Stimulated activated CD8-positive, alpha-beta memory T cell treated with anti-CD3 and anti-CD28 coated beads, Interleukin-4, amount 100 ng/mL, for 4 hours (primary cell): ENCODE results near the gene SMARCA1.

Experiments used
- DNase-seq, 2 donors: peaks; one replicate each; pipeline ENCODE4 v3.0.0-alpha.2; 2020; ENCODE audit warnings: low read depth in 2 of 2, low spot score in 1 of 2

SMARCA1 gene

DNA sequence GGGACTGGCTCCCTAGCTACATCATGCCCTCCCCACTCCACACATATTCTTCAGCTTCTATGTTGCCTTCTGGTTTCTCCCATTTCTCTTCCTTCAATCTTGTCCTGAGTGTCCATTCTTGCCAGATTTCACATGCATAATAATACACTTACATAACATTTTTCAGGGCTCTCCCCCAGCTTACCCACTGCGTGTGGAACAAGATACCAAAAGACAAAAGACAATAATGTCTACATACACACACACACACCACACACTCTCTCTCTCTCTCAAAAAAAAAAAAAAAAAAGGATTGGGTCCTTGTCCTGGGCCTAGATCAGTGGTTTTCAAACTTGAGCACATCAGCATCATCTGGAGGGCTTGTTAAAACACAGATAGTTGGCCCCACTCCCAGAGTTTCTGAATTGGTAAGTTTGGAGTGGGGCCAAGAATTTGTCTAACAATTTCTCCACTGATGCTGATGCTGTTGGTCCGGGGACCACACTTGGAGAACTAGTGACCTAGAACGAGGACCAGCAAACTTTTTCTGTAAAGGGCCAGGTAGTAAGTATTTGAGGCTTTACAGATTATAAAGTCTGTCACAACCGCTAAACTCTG, 6.5 kb upstream of the SMARCA1 start:
- no peak for DNase-seq

DNA sequence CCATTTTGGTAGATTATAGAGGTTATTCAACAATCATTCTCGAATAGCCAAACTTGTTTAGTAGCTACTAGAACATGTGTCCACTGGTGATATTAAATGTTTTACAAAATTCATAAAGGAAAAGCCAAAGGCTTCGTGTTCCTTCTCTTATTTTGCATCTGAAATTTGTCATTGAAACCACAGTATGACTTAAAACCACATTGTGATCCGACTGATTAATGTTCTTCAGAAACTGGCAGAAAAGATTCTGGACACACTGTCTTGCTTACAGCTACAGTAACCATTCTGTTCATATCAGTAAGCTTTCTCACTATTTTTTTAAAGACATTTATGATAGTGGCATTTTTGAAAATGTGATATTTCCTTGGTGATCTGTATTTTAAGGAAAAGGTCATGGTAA, 2.6 kb upstream of the SMARCA1 start:
- DNase-seq: no peak

DNA sequence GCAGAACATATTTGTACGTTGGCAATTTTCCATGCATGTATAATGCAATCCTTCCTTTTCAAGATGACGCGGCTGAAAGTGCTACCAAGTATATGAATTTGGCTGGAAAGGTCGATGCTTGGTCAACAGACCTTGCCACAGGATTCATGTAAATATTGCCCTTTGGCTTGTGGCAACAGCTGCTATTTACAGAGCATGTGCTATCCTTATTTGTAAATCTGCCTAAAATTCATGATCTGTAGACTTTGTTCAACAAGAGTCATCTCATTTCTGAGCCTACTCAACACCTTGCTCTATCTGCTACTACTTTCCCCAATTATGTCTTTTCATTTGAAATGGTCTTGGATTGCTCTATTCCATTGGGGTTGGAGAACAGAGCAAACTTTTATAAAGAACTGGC, 1.9 kb upstream of the SMARCA1 start:
- no peak for DNase-seq

DNA sequence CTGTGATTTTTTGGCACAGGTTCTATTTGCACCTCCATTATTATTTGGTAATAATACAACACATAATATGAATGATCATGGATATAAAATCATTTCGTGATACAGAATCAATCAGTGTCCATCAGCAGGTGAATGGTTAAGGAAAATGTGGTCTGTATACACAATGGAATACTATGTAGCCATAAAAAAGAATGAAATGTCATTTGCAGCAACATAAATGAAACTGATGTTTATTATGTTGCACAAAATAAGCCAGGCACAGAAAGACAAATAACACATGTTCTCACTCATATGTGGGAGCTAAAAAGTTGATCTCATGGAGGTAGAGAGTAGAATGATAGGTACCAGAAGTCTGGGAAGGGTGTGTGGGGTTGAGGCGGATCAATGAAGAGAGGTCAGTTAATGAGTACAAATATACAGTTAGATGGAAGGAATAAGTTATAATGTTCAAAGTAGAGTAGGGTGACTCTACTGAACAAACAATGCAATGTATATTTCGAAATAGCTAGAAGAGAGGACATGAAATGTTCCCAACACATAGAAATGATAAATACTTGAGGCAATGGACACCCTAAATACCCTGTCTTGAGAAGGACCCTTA, 1.1 kb upstream of the SMARCA1 start:
- DNase-seq: no peak

DNA sequence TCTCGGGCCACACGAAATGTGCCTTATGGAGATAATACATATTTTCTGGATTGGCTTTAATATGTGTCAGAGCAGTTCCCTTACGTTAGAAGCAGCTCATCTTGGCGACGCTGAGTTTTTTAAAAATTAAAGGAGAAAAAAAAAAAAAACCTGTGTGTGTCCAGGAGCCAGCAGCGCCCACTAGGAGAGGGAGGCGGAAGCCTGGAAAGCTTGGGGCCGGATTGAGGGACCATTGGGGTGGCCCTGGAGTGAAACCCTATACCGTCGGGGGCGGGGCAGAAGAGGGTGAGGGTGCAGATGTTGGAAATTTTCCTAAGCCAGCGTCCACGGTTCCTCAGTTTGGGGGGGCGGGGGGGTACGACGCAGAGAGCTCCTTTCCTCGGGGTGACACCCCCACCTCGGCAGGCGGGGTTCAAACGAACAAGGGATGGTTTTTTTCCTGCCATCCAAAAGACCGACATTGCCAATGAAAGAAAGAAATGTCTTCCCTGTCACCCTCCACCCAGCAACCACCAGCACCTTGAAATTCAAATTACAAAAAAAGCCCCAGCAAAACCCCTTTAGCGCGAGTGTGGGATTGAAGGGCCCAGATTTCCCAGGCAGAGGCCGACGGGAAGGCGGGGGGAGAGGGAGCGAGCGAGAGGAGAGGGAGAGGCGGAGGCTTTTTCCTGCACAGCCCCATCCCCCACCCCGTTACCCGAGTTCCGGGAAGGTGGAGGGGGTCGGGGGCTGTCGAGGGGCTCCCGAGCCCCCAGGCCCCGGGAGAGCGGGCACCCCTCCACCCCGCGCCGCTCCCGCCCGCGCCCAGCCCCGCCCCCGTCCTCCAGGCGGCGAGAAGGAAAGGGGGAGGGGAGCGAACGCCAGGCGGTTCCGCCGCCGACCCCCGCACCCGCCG, 859 bp downstream of the SMARCA1 start:
- no peak for DNase-seq

DNA sequence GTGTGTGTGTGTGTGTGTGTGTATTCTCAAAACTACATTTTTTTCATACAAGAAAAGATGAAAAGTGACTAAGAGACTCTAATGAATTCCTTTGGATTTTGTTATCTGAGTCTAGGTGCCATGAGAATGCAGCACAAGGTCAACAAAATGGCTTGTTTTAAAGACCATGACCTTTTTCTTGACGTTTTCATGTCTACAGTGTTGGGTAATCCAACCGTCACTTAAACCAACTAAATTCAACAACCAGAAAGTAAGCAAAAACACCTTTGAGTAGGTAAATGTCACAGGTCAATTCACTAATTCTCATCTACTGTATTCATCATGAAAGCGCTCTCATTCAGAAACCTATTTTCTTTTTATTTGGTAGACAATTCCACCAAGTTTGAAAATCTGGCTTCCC, 3.1 kb downstream of the SMARCA1 start:
- DNase-seq: no peak

DNA sequence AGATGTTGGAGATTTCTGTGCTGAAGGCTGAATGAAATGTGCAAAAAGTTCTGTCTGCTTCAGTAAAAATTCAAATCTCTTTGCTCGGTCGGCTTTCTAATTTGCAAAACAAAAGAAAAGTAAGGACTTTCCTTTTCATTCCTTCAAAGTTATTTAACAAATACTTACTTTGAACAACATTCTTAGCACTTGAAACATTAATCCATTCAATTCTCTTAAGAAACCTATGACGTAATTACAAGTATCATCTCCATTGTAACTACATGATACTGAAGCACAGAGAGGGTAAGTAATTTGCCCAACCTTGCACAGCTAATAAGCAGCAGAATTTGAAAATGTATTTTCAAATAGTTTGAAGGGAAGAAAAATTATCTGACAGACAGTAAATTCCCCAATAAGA, 6.9 kb downstream of the SMARCA1 start:
- DNase-seq: no peak

DNA sequence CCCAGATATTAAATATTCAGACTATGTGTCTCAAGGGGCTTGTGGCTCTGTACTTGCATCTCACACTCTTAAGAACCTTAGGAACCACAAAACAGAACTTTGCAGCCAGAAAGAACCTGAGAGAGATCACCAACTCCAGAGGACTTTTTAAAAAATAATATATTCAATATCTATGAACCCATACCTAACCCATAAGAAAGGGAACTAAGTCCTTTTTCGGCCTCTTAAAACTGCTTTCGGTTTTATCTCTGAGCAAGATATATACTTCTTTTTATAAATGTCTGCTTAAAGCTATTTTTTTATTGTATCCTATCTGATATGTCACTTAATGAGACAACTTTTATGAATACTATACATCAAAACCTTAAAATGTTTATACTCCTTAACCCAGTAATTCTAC, 10.9 kb downstream of the SMARCA1 start:
- DNase-seq: no peak

DNA sequence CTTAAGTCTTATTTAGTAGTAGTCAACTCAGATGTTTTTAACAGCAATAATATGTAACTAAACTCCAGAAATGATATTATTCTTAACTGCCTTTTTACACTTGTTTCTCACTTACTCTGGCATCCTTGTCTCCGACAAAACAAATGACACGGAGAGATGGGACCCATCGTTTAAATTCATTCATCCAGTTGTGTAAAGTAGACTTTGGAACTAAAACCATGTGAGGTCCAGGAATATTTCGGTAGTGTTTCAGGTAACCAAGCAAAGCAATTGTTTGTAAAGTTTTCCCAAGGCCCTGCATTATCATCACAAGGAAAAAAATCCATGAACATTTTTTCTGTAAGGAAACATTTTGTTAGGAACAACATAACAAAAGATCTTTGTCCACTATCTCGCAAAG, 11.6 kb downstream of the SMARCA1 start:
- DNase-seq: no peak

- DNase-seq: no peak
Observed at GRCh38 chrX:129510331-129510730, 13.0 kb downstream of the SMARCA1 start.

DNA sequence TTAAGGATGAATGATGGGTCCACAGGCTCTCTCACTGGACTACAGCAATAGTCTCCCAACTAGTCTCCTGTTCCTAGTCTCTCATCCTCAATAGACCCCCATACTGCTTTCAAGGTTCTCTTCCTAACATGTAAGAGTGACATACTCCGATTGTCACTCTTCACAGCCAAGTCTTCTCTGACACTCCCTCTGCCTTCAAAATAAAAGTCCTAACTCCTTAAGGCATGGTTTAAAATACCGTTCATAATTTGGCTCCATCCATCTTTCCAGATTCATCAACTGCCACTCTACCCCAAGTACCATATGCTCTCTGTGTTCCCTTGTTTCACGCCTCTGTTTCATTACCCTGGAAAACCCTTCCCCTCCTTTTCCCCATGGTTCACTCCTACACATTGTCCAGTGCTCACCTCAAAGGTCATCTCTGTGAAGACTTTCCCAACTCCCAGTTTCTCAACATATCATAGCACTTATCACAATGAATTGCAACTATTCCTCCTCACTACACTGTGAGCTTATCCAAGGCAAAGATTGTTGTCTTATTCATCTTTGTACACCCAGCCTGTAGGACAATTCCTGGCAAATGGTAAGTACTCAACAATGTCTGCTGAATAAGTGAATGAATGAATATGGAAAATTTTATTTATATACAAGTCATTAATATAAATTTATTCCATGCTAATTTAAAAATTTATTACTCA, 26.0 kb downstream of the SMARCA1 start:
- no peak for DNase-seq

DNA sequence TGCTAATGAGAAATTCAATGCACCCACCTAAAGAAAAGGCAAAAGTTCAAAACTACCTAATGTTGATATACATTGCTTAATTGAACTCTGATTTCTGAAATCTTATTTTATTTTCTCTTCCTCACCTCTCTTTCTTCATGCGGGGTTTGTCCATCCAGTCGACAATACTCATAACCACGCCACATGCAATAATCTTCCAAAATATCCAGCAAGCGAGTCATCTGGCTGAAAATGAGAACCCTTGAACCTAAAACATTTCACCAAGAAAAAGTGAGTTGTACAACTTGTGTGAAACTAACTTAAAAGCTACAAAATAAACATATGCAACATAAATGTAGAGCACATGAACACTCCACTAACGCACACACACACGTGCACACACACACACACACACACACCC, 26.7 kb downstream of the SMARCA1 start:
- DNase-seq: no peak

DNA sequence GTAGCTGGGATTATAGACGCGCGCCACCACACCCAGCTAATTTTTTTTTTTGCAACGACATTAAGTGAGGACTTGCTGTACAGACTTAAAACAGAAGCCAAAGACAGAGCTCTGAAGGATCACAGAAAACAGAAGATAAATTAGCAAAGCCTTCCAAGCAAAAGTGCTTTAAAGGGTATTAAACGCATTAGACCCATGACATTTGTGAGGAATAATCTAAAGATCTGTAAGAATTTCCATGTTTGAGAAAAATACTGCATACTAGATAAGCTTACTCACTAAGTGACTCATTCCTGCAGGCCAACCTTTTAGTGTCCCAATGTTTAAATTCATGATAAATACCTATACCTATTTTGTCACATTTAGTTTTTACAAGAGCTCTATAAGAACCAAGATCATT, 27.4 kb downstream of the SMARCA1 start:
- no peak for DNase-seq

- no peak for DNase-seq
Observed at GRCh38 chrX:129494887-129495286, 28.4 kb downstream of the SMARCA1 start.

DNA sequence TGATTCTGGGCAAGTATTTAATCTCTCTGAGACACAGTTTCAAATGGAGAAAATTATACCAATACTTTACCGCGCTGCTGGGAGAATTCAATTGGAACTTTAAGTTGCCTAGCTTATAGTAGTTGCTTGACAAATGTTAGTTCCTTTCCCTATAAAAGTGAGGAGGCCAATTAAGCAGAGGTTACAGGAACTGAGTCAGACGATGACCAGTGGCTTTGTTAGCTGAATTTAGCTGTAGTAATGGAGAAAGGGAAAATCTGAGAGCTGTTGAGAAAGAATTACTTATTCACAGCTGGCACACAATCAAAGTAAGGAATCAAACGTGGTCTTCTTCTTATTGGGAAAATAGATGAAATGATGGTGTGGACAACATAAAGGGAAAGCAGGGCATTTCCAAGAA, 29.6 kb downstream of the SMARCA1 start:
- DNase-seq: no peak

DNA sequence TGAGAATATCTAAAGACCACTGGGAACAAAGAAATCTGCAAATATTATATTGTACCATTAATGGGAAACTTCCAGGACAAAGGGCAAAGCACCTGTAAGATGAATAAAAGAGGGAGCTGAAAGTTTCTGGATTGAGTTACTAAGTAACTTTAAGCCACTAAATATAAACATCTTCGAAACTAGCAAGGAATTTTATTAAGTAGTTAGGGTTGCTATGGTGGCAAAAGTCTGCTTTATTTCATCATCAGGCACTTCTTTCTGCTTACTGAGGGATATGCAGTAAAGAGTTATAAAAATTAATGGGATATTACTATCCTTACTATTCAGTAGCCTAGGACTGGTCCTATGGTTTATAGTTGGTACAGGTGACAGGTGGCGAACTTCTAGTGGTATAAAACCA, 33.0 kb downstream of the SMARCA1 start:
- DNase-seq: no peak

- no peak for DNase-seq
Observed at GRCh38 chrX:129488359-129488758, 34.9 kb downstream of the SMARCA1 start.

DNA sequence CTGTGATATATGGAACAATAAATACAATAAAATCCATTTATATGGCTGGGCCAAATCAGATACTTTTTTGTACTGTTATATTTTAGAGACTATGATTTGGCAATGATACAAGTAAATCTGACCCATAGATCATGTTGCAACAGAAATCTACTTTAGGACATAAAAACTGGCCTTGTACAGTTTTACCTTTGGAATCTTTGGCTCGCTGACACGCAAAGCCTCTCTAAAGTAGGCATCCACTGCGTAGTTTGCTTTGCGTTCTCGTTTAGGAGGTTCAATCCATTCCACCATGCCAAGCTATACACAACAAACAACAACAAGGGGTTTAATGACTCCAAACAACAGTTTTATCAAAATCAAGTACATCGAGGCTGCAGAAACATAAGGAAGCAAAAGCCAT, 42.4 kb downstream of the SMARCA1 start:
- DNase-seq: no peak

- DNase-seq: no peak
Observed at GRCh38 chrX:129478516-129478915, 44.8 kb downstream of the SMARCA1 start.

GRCh38 chrX:129472116-129472515, 51.2 kb downstream of the SMARCA1 start:
- no peak for DNase-seq

- DNase-seq: no peak
Observed at GRCh38 chrX:129462707-129463106, 60.6 kb downstream of the SMARCA1 start.
